ENCODE data around the gene SCP2. TPM values are rescaled to one million over a fixed set of nuclear protein-coding genes. Genes with fewer than 3 reads are reported as not detected.
A peak's percentile ranks its signal among the peaks of the same experiment; 100 is the strongest.

SCP2 gene
- total RNA-seq, 4 donors from 2014 or later = 97.8 to 194 (median 118) TPM

DNA sequence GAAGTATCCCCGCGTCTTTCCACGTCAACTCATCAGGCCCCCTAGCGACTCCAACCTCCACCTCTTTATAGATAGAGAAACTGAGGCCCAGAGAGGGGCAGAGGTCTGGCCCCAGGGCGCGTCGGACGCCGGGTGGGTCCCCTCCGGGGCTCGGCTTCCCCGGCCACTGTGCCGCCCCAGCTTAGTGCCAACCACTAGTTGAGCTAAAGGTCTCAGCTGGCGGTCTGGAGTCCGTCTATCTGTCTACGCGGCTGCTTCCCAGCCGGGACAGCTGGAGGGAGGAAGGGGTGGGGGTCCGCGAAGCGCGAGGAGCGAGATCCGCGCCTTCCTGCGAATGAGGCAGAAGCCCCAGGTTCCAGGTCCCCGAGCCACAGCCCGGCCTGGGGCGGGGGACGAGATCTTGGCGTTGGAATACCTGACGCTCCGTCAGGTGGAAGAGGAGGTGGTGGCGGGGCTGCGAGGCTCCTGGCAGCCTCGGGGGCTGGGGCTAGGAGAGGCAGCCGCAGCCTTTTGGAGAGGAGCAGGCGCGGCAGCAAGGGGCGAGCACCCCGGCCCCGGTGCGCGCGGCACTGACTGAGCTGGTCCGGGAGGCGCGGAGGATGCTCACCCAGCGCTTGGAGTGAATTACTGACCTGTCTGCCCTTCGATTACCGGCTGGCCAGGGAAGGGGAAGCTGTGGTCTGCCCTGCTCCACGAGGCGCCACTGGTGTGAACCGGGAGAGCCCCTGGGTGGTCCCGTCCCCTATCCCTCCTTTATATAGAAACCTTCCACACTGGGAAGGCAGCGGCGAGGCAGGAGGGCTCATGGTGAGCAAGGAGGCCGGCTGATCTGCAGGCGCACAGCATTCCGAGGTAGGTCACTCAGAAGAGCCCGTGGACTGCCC lies 135.9 kb downstream of the SCP2 start:
- intact Hi-C loops (cut with DNase I) = no loop called here
- H3K4me1 ChIP-seq = peaks cover 8 to 39% (median 10%) of the 10 kb centered on the region in 3 donors
- no peak for TF ChIP-seq POLR2A (IDR thresholded peaks at IDR 0.05)
- TF ChIP-seq, protein P1, sequence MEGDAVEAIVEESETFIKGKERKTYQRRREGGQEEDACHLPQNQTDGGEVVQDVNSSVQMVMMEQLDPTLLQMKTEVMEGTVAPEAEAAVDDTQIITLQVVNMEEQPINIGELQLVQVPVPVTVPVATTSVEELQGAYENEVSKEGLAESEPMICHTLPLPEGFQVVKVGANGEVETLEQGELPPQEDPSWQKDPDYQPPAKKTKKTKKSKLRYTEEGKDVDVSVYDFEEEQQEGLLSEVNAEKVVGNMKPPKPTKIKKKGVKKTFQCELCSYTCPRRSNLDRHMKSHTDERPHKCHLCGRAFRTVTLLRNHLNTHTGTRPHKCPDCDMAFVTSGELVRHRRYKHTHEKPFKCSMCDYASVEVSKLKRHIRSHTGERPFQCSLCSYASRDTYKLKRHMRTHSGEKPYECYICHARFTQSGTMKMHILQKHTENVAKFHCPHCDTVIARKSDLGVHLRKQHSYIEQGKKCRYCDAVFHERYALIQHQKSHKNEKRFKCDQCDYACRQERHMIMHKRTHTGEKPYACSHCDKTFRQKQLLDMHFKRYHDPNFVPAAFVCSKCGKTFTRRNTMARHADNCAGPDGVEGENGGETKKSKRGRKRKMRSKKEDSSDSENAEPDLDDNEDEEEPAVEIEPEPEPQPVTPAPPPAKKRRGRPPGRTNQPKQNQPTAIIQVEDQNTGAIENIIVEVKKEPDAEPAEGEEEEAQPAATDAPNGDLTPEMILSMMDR (IDR thresholded peaks at IDR 0.05) = no peak
- H3K27ac ChIP-seq = peak overlapping the region; percentile 47 to 86 (median 72)
- H3K36me3 ChIP-seq = no peaks in the 10 kb centered on the region
- 19% methylated on average over 13 of the region's 61 CpGs; no CpG with 5 or more reads in 1 of the 2 donors for WGBS, 2 donors
- H3K27me3 ChIP-seq = peaks cover 0 to 39% (median 8%) of the 10 kb centered on the region in 4 donors
- no peaks in the 10 kb centered on the region for H3K9me3 ChIP-seq
- peak overlapping the region; percentile 31 to 69 (median 53) for H3K4me3 ChIP-seq
- DNase-seq = no peak

GRCh38 chr1:53063744-53064515 lies 136.9 kb downstream of the SCP2 start:
- WGBS, 2 donors = 86 to 92% methylated on average over 6 to 9 of the region's 9 CpGs
- no peaks in the 10 kb centered on the region for H3K36me3 ChIP-seq
- H3K27ac ChIP-seq = peak overlapping the region in 2 of 4 donors; percentile 62 to 86
- H3K4me3 ChIP-seq = peak overlapping the region in 3 of 4 donors; percentile 48 to 69 (median 58)
- intact Hi-C loops (cut with DNase I) = no loop called here
- peaks cover 0 to 39% (median 8%) of the 10 kb centered on the region in 4 donors for H3K27me3 ChIP-seq
- H3K9me3 ChIP-seq = no peaks in the 10 kb centered on the region
- TF ChIP-seq, protein P1 (IDR thresholded peaks at IDR 0.05) = no peak
- TF ChIP-seq POLR2A (IDR thresholded peaks at IDR 0.05) = no peak
- peaks cover 8 to 39% (median 10%) of the 10 kb centered on the region in 3 donors for H3K4me1 ChIP-seq
- no peak for DNase-seq

DNA sequence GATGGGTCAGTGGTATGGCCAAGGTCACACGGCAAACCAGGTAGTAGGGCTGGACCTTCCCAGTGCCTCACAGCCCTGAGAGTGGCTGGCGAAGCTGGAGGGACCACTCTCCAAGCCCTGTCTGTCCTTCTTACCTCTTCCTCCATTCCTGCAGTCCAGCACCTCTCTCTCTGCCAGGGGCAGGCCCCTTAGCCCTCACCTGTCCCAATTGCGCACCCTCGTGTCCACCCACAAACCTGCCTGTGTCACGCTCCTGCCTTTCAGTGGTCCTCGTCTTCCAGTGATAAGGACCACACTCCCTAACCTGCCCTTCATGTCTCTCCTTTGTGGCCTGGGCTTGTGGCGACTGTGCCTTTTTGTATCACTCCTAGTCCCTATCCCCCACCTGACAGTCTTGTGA lies 138.3 kb downstream of the SCP2 start:
- Histone ChIP-seq H3K27me3 (peaks cover 0 to 38% (median 8%) of the 10 kb centered on the region in 4 donors), H3K9me3 (no peaks in the 10 kb centered on the region), H3K36me3 (peaks cover 0 to under 1% (median 0%) of the 10 kb centered on the region in 3 donors), H3K27ac (no peak overlapping the region), H3K4me1 (peaks cover 8 to 34% (median 10%) of the 10 kb centered on the region in 3 donors), H3K4me3 (no peak overlapping the region)
- intact Hi-C loops (cut with DNase I) = no loop called here
- TF ChIP-seq, protein P1 (IDR thresholded peaks at IDR 0.05) = no peak
- no peak for TF ChIP-seq POLR2A (IDR thresholded peaks at IDR 0.05)
- 82 to 85% methylated on average over 7 of the region's 7 CpGs for WGBS, 2 donors
- DNase-seq = no peak

- DNase-seq = no peak
- 65 to 69% methylated on average over 6 of the region's 6 CpGs for WGBS, 2 donors
- H3K9me3 ChIP-seq = no peaks in the 10 kb centered on the region
- intact Hi-C loops (cut with DNase I) = no loop called here
- H3K27ac ChIP-seq = peak overlapping the region in 1 of 4 donors; percentile 15
- H3K4me1 ChIP-seq = peaks cover 8 to 23% (median 10%) of the 10 kb centered on the region in 3 donors
- peaks cover 0 to 27% (median 7%) of the 10 kb centered on the region in 4 donors for H3K27me3 ChIP-seq
- TF ChIP-seq POLR2A (IDR thresholded peaks at IDR 0.05) = no peak
- TF ChIP-seq, protein P1 (IDR thresholded peaks at IDR 0.05) = no peak
- peaks cover 0 to 5% (median 0%) of the 10 kb centered on the region in 3 donors for H3K36me3 ChIP-seq
- no peak overlapping the region for H3K4me3 ChIP-seq
Observed at GRCh38 chr1:53066488-53066887, 139.4 kb downstream of the SCP2 start.

All from esophagus squamous epithelium (tissue), 5 donors.